Progenitor cell of endocrine pancreas (in vitro differentiated cells): Measurements from ENCODE around the gene RXFP2. TPM values are rescaled to one million over a fixed set of nuclear protein-coding genes. Genes with fewer than 3 reads are reported as not detected.
A peak's percentile ranks its signal among the peaks of the same experiment; 100 is the strongest.

Experiments used
- DNase-seq: peaks from one replicate; pipeline ENCODE4 v3.0.0; 2021; ENCODE audit warnings: low spot score; ENCODE audit not compliant: unreplicated experiment
- H3K27ac Mint-ChIP-seq: 2 replicates; pipeline ENCODE4 v1.8.0; 2021; ENCODE audit warnings: mild to moderate bottlenecking, moderate library complexity, mixed read lengths
- H3K27me3 Mint-ChIP-seq: 2 replicates; pipeline ENCODE4 v1.8.0; 2021; ENCODE audit warnings: mixed read lengths
- H3K36me3 Mint-ChIP-seq: 2 replicates; pipeline ENCODE4 v1.8.0; 2022; ENCODE audit warnings: mixed read lengths; ENCODE audit not compliant: insufficient read depth
- H3K4me1 Mint-ChIP-seq: 2 replicates; pipeline ENCODE4 v1.8.0; 2021; ENCODE audit warnings: low read depth, mixed read lengths
- H3K4me3 Mint-ChIP-seq: 2 replicates; pipeline ENCODE4 v1.8.0; 2021; ENCODE audit warnings: low read depth, mild to moderate bottlenecking, moderate library complexity, mixed read lengths
- H3K9me3 Mint-ChIP-seq: 2 replicates; pipeline ENCODE4 v1.8.0; 2021; ENCODE audit warnings: low read depth, mixed read lengths
- long read RNA-seq: library from polyadenylated mRNA; unstranded; transcript quantifications from one replicate; pipeline ENCODE4 v2.0.0, GENCODE V29; 2020
- total RNA-seq: library from RNA; stranded (reverse); gene quantifications from 2 replicates; pipeline ENCODE4 v1.2.1, GENCODE V29; 2021
- TF ChIP-seq, protein P1 (sequence below): fragments of 200-600 bp; sonication (generic); IDR thresholded peaks from one replicate; pipeline ENCODE4 v1.5.0; 2021; ENCODE audit warnings: antibody characterized with exemption, mild to moderate bottlenecking; ENCODE audit not compliant: unreplicated experiment

The RXFP2 gene
- total RNA-seq, result not detected in 2 replicates
- long read RNA-seq, result 0 reads

GRCh38 chr13:31739226-31739625 lies at the start of gene RXFP2:
RXFP2 (plus strand) TSS chr13:31739526; CDS start chr13:31739613, 87 bp downstream.
- no peak for DNase-seq
- Mint-ChIP-seq H3K4me1 (no peaks in the 10 kb centered on the region), H3K9me3 (peaks cover 3% of the 10 kb centered on the region), H3K27me3 (peaks cover 6% of the 10 kb centered on the region), H3K36me3 (no peaks in the 10 kb centered on the region), H3K27ac (no peak within 1 kb of the TSS), H3K4me3 (no peak within 1 kb of the TSS)
- TF ChIP-seq, protein P1, sequence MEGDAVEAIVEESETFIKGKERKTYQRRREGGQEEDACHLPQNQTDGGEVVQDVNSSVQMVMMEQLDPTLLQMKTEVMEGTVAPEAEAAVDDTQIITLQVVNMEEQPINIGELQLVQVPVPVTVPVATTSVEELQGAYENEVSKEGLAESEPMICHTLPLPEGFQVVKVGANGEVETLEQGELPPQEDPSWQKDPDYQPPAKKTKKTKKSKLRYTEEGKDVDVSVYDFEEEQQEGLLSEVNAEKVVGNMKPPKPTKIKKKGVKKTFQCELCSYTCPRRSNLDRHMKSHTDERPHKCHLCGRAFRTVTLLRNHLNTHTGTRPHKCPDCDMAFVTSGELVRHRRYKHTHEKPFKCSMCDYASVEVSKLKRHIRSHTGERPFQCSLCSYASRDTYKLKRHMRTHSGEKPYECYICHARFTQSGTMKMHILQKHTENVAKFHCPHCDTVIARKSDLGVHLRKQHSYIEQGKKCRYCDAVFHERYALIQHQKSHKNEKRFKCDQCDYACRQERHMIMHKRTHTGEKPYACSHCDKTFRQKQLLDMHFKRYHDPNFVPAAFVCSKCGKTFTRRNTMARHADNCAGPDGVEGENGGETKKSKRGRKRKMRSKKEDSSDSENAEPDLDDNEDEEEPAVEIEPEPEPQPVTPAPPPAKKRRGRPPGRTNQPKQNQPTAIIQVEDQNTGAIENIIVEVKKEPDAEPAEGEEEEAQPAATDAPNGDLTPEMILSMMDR, result no peak

- Mint-ChIP-seq H3K4me3 (no peak overlapping the region), H3K27me3 (peaks cover 5% of the 10 kb centered on the region), H3K9me3 (peaks cover 11% of the 10 kb centered on the region), H3K4me1 (no peaks in the 10 kb centered on the region), H3K27ac (no peak overlapping the region), H3K36me3 (no peaks in the 10 kb centered on the region)
- TF ChIP-seq, protein P1, result no peak
- DNase-seq, result no peak
Measured at GRCh38 chr13:31697290-31697689, 42.0 kb upstream of the RXFP2 start.

DNA sequence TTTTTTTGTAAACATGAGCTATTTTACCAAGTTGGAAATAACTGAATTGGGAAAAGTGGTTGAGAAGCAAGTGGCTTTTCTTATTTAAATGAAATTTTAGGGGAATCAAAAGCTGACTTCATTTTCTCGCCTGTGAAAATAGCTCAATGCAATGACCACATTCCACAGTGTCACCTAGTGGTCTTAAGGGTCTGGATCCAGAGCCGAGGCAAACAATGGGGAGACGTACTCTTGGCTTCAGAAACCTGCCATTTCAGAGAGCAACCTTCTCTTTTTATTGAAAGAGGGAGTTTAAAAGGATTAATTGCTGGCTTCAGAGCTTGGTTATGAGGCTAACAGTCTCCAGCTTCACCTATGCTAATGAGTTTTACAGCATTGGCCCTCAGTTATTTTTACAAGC lies 39.7 kb upstream of the RXFP2 start:
- TF ChIP-seq, protein P1, result peak; percentile 45
- H3K4me3 Mint-ChIP-seq, result no peak overlapping the region
- H3K4me1 Mint-ChIP-seq, result peaks cover 3% of the 10 kb centered on the region
- peaks cover 5% of the 10 kb centered on the region for H3K27me3 Mint-ChIP-seq
- H3K27ac Mint-ChIP-seq, result no peak overlapping the region
- H3K36me3 Mint-ChIP-seq, result no peaks in the 10 kb centered on the region
- H3K9me3 Mint-ChIP-seq, result peaks cover 4% of the 10 kb centered on the region
- no peak for DNase-seq

DNA sequence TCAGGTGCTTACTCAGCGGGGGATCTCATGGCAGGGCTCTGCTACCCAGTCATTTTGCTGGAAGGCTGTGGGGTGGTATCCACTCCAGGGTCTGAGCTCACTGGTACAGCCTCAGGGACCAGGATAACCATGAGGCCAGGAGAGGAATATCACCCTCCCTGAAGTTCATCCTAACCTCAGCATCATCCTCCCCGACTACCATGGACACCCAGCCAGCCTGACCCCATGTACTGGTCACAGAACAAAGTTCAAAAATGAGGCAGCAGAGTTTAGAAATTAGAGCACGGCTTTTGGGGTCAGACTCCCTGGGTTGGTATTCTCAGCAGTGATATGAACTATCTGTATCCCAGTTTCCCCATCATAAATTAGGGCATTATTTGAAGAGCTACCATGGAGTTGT lies 35.5 kb upstream of the RXFP2 start:
- H3K36me3 Mint-ChIP-seq, result no peaks in the 10 kb centered on the region
- H3K27ac Mint-ChIP-seq, result no peak overlapping the region
- peaks cover 4% of the 10 kb centered on the region for H3K4me1 Mint-ChIP-seq
- no peak overlapping the region for H3K4me3 Mint-ChIP-seq
- H3K27me3 Mint-ChIP-seq, result peaks cover 6% of the 10 kb centered on the region
- no peaks in the 10 kb centered on the region for H3K9me3 Mint-ChIP-seq
- TF ChIP-seq, protein P1, result no peak
- DNase-seq, result no peak

GRCh38 chr13:31706105-31706504 lies 33.2 kb upstream of the RXFP2 start:
- peaks cover 4% of the 10 kb centered on the region for H3K4me1 Mint-ChIP-seq

More at GRCh38 chr13:31706105-31706504, 33.2 kb upstream of the RXFP2 start:
- H3K27me3 Mint-ChIP-seq, result peaks cover 3% of the 10 kb centered on the region
- H3K36me3 Mint-ChIP-seq, result no peaks in the 10 kb centered on the region
- no peak for DNase-seq
- no peak overlapping the region for H3K27ac Mint-ChIP-seq
- H3K4me3 Mint-ChIP-seq, result no peak overlapping the region
- no peaks in the 10 kb centered on the region for H3K9me3 Mint-ChIP-seq
- TF ChIP-seq, protein P1, result no peak
